ENCODE results near the gene SSBP3.

- TF ChIP-seq POLR2AphosphoS5 (IDR thresholded peaks at IDR 0.05; ENCODE audit: low read depth) (no peak), REST (IDR thresholded peaks at IDR 0.05; ENCODE audit: insufficient replicate concordance, low read depth) (no peak), CTCF (IDR thresholded peaks at IDR 0.05; ENCODE audit: insufficient read depth, low read length) (no peak), SPI1 (IDR thresholded peaks at IDR 0.05; ENCODE audit: borderline replicate concordance, low read depth) (no peak), GABPA (IDR thresholded peaks at IDR 0.05; ENCODE audit: low read depth) (no peak)
These were observed 67.7 kb downstream of the SSBP3 start for GRCh38 chr1:54338464-54338863.

Measured in HL-60 (cell line).